ENCODE measurements around the gene PRXL2C. TPM values are rescaled to one million over a fixed set of nuclear protein-coding genes. Genes with fewer than 3 reads are reported as not detected.

Gene PRXL2C
- polyA plus RNA-seq, 1 of the 3 experiments (the other 2 are of a cell fraction), result 8.4 TPM

GRCh38 chr9:96612105-96612965, 42.8 kb downstream of the PRXL2C start (continued):
- TF ChIP-seq, protein P1, sequence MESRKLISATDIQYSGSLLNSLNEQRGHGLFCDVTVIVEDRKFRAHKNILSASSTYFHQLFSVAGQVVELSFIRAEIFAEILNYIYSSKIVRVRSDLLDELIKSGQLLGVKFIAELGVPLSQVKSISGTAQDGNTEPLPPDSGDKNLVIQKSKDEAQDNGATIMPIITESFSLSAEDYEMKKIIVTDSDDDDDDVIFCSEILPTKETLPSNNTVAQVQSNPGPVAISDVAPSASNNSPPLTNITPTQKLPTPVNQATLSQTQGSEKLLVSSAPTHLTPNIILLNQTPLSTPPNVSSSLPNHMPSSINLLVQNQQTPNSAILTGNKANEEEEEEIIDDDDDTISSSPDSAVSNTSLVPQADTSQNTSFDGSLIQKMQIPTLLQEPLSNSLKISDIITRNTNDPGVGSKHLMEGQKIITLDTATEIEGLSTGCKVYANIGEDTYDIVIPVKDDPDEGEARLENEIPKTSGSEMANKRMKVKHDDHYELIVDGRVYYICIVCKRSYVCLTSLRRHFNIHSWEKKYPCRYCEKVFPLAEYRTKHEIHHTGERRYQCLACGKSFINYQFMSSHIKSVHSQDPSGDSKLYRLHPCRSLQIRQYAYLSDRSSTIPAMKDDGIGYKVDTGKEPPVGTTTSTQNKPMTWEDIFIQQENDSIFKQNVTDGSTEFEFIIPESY (IDR thresholded peaks at IDR 0.05; ENCODE audit: borderline replicate concordance, low read depth), result no peak
- TF ChIP-seq USF1 (IDR thresholded peaks at IDR 0.05; ENCODE audit: borderline replicate concordance, low read depth), result no peak
- TF ChIP-seq USF2 (IDR thresholded peaks at IDR 0.05; ENCODE audit: borderline replicate concordance, low read depth, low read length), result no peak
- TF ChIP-seq JUND (IDR thresholded peaks at IDR 0.05), result no peak
- TF ChIP-seq SIN3A (IDR thresholded peaks at IDR 0.05; ENCODE audit: borderline replicate concordance, low read depth, low read length), result 0 out of 2 replicates have a peak, but pooled peaks have one; percentile 40

DNA sequence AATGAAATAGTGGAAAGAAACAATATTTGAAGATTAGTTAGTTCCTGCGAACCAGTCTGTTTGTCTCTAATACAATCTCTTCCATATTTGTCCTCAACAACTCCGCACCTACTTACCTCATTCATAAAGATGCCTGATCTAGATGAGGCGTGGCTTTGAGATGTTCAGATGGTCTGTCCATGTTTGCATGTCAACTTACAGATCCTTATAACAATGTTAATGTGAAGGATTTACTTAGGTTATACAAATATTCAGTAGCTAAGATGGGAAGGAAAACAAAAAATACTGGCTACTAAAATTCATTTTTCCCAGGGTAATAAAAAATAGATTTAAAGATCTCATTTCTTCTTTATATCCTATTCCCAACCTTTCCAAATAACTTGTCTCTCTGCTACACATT, 43.8 kb downstream of the PRXL2C start:
- 83% methylated on average over 3 of the region's 3 CpGs for WGBS (ENCODE audit: low lambda C conversion rate)
- POLR2A ChIA-PET, result no interaction called here
- peak overlapping the region; percentile 74 for H3K4me2 ChIP-seq
- H3K9ac ChIP-seq, result peak overlapping the region; percentile 43; the same call in 1 of the 2 replicates
- H3K79me2 ChIP-seq (ENCODE audit: insufficient read depth), result peaks cover 79% of the 10 kb centered on the region
- H2AFZ ChIP-seq (ENCODE audit: low read depth), result no peak overlapping the region
- H3K27me3 ChIP-seq (ENCODE audit: insufficient read depth), result no peaks in the 10 kb centered on the region
- no peak overlapping the region for H3K4me3 ChIP-seq (ENCODE audit: low read depth in 2 of 2, low read length in 1 of 2)
- peaks cover 8% of the 10 kb centered on the region for H3F3A ChIP-seq (replicated peaks; ENCODE audit: insufficient read depth)
- H3K9me3 ChIP-seq, result no peaks in the 10 kb centered on the region
- H3K4me1 ChIP-seq (ENCODE audit: control insufficient read depth in 1 of 2, insufficient read depth in 2 of 2, low read depth in 1 of 2, low read length in 1 of 2), result peaks cover 20 to 22% of the 10 kb centered on the region in 2 experiments
- no peaks in the 10 kb centered on the region for H3K9me2 ChIP-seq
- CTCF ChIA-PET, result interaction anchor here (2.4 kb wide), 1 partner anchor 44 kb away, joined by 9 read pairs; the partner anchor contains the start of gene PRXL2C
- no peaks in the 10 kb centered on the region for H4K20me1 ChIP-seq (ENCODE audit: insufficient read depth)
- DNase-seq, result no peak
- no peaks in the 10 kb centered on the region for H3K36me3 ChIP-seq (replicated peaks in 1 of 2; ENCODE audit: control insufficient read depth in 1 of 2, insufficient read depth in 2 of 2, low read length in 1 of 2)
- peak overlapping the region in 1 of 2 experiments; percentile 67; a peak in 2 of 4 replicates for H3K27ac ChIP-seq (ENCODE audit: low read depth in 2 of 2, low read length in 1 of 2)
- TF ChIP-seq RAD21 (IDR thresholded peaks at IDR 0.05; ENCODE audit: low read length) (no peak), MXI1 (IDR thresholded peaks at IDR 0.05; ENCODE audit: low read depth, low read length) (no peak), FOXM1 (IDR thresholded peaks at IDR 0.05; ENCODE audit: low read depth) (no peak), YY1 (IDR thresholded peaks at IDR 0.05; ENCODE audit: low read depth) (no peak)

GRCh38 chr9:96609732-96610131, 45.4 kb downstream of the PRXL2C start:
- TF ChIP-seq NRF1 (IDR thresholded peaks at IDR 0.05; ENCODE audit: low read depth, low read length) (no peak), PBX3 (IDR thresholded peaks at IDR 0.05) (no peak)
- Histone ChIP-seq H3K9me2 (no peaks in the 10 kb centered on the region), H3K27ac (ENCODE audit: low read depth in 2 of 2, low read length in 1 of 2) (no peak overlapping the region), H3K9ac (no peak overlapping the region), H3K36me3 (replicated peaks in 1 of 2; ENCODE audit: control insufficient read depth in 1 of 2, insufficient read depth in 2 of 2, low read length in 1 of 2) (no peaks in the 10 kb centered on the region), H3K9me3 (no peaks in the 10 kb centered on the region), H3K79me2 (ENCODE audit: insufficient read depth) (peaks cover 64% of the 10 kb centered on the region), H3K4me1 (ENCODE audit: control insufficient read depth in 1 of 2, insufficient read depth in 2 of 2, low read depth in 1 of 2, low read length in 1 of 2) (peaks cover 20 to 22% of the 10 kb centered on the region in 2 experiments), H3F3A (replicated peaks; ENCODE audit: insufficient read depth) (peaks cover 8% of the 10 kb centered on the region), H3K27me3 (ENCODE audit: insufficient read depth) (no peaks in the 10 kb centered on the region), H2AFZ (ENCODE audit: low read depth) (no peak overlapping the region), H4K20me1 (ENCODE audit: insufficient read depth) (no peaks in the 10 kb centered on the region), H3K4me2 (no peak overlapping the region), H3K4me3 (ENCODE audit: low read depth in 2 of 2, low read length in 1 of 2) (no peak overlapping the region)
- DNase-seq, result no peak
- POLR2A ChIA-PET, result no interaction called here
- CTCF ChIA-PET, result no interaction called here
